ENCODE data around the gene HEATR5B.

The HEATR5B gene

DNA sequence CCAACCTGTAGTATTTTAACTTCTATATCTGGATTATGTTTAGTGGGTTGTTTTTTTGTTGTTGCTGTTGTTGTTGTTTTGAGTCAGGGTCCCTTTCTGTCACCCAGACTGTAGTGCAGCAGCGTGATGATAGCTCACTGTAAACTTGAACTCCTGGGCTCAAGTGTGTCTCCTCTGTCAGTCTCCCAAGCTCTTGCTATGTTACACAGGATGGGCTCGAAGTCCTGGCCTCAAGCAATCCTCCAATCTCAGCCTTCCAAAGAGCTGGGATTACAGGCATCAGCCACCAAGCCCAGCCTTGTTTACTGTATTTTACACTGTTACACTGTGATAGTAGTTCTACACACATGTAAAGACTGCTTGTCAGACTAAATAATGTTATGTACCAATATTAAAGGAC is 108.1 kb downstream of the HEATR5B start:
- H3K27me3 ChIP-seq (ENCODE audit: low read length), result no peaks in the 10 kb centered on the region
- H3K9me3 ChIP-seq (ENCODE audit: insufficient read depth, low read length), result no peaks in the 10 kb centered on the region
- H3F3A ChIP-seq (ENCODE audit: insufficient read depth), result no peaks in the 10 kb centered on the region

DNA sequence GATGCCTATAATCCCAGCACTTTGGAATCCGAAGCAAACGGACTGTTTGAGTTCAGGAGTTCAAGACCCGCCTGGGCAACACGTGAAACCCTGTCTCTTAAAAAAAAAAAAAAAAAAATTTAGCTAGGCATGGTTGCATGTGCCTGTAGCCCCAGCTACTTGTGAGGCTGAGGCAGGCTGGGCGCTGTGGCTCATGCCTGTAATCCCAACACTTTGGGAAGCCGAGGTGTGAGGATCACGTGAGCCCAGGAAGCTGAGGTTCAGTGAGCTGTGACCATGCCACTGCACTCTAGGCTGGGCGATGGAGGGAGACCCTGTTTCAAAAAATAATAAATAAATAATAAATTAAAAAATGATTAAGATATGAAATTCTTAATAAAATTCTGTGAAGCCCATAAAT is 108.9 kb downstream of the HEATR5B start:
- H3F3A ChIP-seq (ENCODE audit: insufficient read depth), result no peaks in the 10 kb centered on the region
- H3K9me3 ChIP-seq (ENCODE audit: insufficient read depth, low read length), result no peaks in the 10 kb centered on the region
- H3K9me2 ChIP-seq (replicated peaks; ENCODE audit: insufficient read depth, low read length), result no peaks in the 10 kb centered on the region
- no peak overlapping the region for H3K9ac ChIP-seq (ENCODE audit: low read length)
- H3K36me3 ChIP-seq (ENCODE audit: low read length), result no peaks in the 10 kb centered on the region
- H3K27me3 ChIP-seq (ENCODE audit: low read length), result no peaks in the 10 kb centered on the region
- TF ChIP-seq CTCF (IDR thresholded peaks at IDR 0.05; ENCODE audit: insufficient read depth, low read length, poor library complexity, severe bottlenecking) (no peak), EZH2phosphoT487 (conservative IDR thresholded peaks at IDR 0.05; ENCODE audit: low read length) (no peak)
- no peak overlapping the region for H3K4me2 ChIP-seq (ENCODE audit: low read depth, low read length, poor library complexity, severe bottlenecking)
- no peaks in the 10 kb centered on the region for H4K20me1 ChIP-seq (ENCODE audit: low read depth, low read length)
- H3K27ac ChIP-seq (ENCODE audit: low read depth, low read length), result no peak overlapping the region
- H3K4me3 ChIP-seq (ENCODE audit: insufficient read depth, low read length, poor library complexity, severe bottlenecking), result no peak overlapping the region
- H3K79me2 ChIP-seq (ENCODE audit: insufficient read depth, low read length), result no peaks in the 10 kb centered on the region
- no peak overlapping the region for H2AFZ ChIP-seq (ENCODE audit: low read depth, low read length, severe bottlenecking)

More for the DNA sequence above, 108.1 kb downstream of the HEATR5B start:
- no peak overlapping the region for H3K27ac ChIP-seq (ENCODE audit: low read depth, low read length)
- H4K20me1 ChIP-seq (ENCODE audit: low read depth, low read length), result no peaks in the 10 kb centered on the region
- no peaks in the 10 kb centered on the region for H3K36me3 ChIP-seq (ENCODE audit: low read length)
- H3K9me2 ChIP-seq (replicated peaks; ENCODE audit: insufficient read depth, low read length), result no peaks in the 10 kb centered on the region
- no peak overlapping the region for H3K4me2 ChIP-seq (ENCODE audit: low read depth, low read length, poor library complexity, severe bottlenecking)
- H3K4me3 ChIP-seq (ENCODE audit: insufficient read depth, low read length, poor library complexity, severe bottlenecking), result no peak overlapping the region
- no peaks in the 10 kb centered on the region for H3K79me2 ChIP-seq (ENCODE audit: insufficient read depth, low read length)
- H3K9ac ChIP-seq (ENCODE audit: low read length), result no peak overlapping the region
- H2AFZ ChIP-seq (ENCODE audit: low read depth, low read length, severe bottlenecking), result no peak overlapping the region
- TF ChIP-seq EZH2phosphoT487 (conservative IDR thresholded peaks at IDR 0.05; ENCODE audit: low read length) (no peak), CTCF (IDR thresholded peaks at IDR 0.05; ENCODE audit: insufficient read depth, low read length, poor library complexity, severe bottlenecking) (no peak)

DNA sequence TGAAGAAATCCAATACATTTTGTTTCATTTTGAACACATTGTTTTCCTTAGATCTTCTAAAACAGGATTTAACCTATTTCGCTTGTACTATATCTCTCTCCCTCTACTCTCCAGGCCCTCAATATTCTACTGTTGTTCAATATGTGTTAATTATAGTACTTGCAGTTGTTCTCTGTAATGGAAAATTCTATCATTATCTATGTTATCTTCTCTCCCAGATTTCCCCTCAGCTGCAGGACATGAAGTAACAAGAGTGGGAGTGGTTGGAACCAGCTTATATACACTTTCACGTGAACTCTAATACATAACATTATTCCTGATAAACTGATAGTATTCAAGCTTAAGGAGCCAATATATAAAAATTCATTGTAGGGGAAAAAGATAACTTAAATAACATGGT is 110.9 kb downstream of the HEATR5B start:
- Histone ChIP-seq H3K9me2 (replicated peaks; ENCODE audit: insufficient read depth, low read length) (no peaks in the 10 kb centered on the region), H3K27me3 (ENCODE audit: low read length) (no peaks in the 10 kb centered on the region), H3K4me3 (ENCODE audit: insufficient read depth, low read length, poor library complexity, severe bottlenecking) (no peak overlapping the region), H3K79me2 (ENCODE audit: insufficient read depth, low read length) (no peaks in the 10 kb centered on the region), H4K20me1 (ENCODE audit: low read depth, low read length) (no peaks in the 10 kb centered on the region), H3K4me2 (ENCODE audit: low read depth, low read length, poor library complexity, severe bottlenecking) (no peak overlapping the region), H2AFZ (ENCODE audit: low read depth, low read length, severe bottlenecking) (no peak overlapping the region), H3K9ac (ENCODE audit: low read length) (no peak overlapping the region), H3K27ac (ENCODE audit: low read depth, low read length) (no peak overlapping the region), H3K36me3 (ENCODE audit: low read length) (no peaks in the 10 kb centered on the region), H3F3A (ENCODE audit: insufficient read depth) (no peaks in the 10 kb centered on the region), H3K9me3 (ENCODE audit: insufficient read depth, low read length) (no peaks in the 10 kb centered on the region)
- no peak for TF ChIP-seq EZH2phosphoT487 (conservative IDR thresholded peaks at IDR 0.05; ENCODE audit: low read length)
- TF ChIP-seq CTCF (IDR thresholded peaks at IDR 0.05; ENCODE audit: insufficient read depth, low read length, poor library complexity, severe bottlenecking), result no peak
